Effector memory CD8-positive, alpha-beta T cell (primary cell): ENCODE measurements around the gene CDH4.
A peak's percentile ranks its signal among the peaks of the same experiment; 100 is the strongest.

ENCODE experiments used
- ATAC-seq: fragments of 150-1000 bp; cut with Tn5 transposase; replicated peaks from 2 replicates; pipeline ENCODE4 v1.10.0; 2021; ENCODE audit warnings: mild to moderate bottlenecking, moderate library complexity
- DNase-seq, 3 experiments: peaks; one replicate each; pipeline ENCODE4 v3.0.0; 2021
- H3K27ac Mint-ChIP-seq, 2 donors: one replicate each; pipeline ENCODE4 v1.8.0; 2022; ENCODE audit warnings: mild to moderate bottlenecking in 2 of 2, mixed read lengths in 2 of 2, moderate library complexity in 2 of 2
- H3K27me3 Mint-ChIP-seq, 2 donors: one replicate each; pipeline ENCODE4 v1.8.0; 2022; ENCODE audit warnings: mixed read lengths in 2 of 2
- H3K36me3 Mint-ChIP-seq: one replicate; pipeline ENCODE4 v1.8.0; 2022; ENCODE audit warnings: mild to moderate bottlenecking, moderate library complexity, mixed read lengths; ENCODE audit not compliant: insufficient read depth
- H3K4me1 Mint-ChIP-seq, 2 donors: one replicate each; pipeline ENCODE4 v1.8.0; 2022; ENCODE audit warnings: low read depth in 2 of 2, mixed read lengths in 2 of 2
- H3K4me3 Mint-ChIP-seq, 2 donors: one replicate each; pipeline ENCODE4 v1.8.0; 2022; ENCODE audit warnings: mild to moderate bottlenecking in 2 of 2, mixed read lengths in 2 of 2, moderate library complexity in 2 of 2
- H3K9me3 Mint-ChIP-seq, 2 donors: one replicate each; pipeline ENCODE4 v1.8.0; 2022; ENCODE audit warnings: mixed read lengths in 2 of 2

Gene CDH4

GRCh38 chr20:61927193-61927825 is 675.2 kb downstream of the CDH4 start:
- Mint-ChIP-seq H3K27ac (peak overlapping the region in 1 of 2 donors; percentile 21), H3K9me3 (no peaks in the 10 kb centered on the region), H3K36me3 (no peaks in the 10 kb centered on the region), H3K27me3 (peaks cover 7 to 21% of the 10 kb centered on the region in 2 donors), H3K4me3 (no peak overlapping the region), H3K4me1 (no peaks in the 10 kb centered on the region)
- DNase-seq (no peak), ATAC-seq (no peak)

DNA sequence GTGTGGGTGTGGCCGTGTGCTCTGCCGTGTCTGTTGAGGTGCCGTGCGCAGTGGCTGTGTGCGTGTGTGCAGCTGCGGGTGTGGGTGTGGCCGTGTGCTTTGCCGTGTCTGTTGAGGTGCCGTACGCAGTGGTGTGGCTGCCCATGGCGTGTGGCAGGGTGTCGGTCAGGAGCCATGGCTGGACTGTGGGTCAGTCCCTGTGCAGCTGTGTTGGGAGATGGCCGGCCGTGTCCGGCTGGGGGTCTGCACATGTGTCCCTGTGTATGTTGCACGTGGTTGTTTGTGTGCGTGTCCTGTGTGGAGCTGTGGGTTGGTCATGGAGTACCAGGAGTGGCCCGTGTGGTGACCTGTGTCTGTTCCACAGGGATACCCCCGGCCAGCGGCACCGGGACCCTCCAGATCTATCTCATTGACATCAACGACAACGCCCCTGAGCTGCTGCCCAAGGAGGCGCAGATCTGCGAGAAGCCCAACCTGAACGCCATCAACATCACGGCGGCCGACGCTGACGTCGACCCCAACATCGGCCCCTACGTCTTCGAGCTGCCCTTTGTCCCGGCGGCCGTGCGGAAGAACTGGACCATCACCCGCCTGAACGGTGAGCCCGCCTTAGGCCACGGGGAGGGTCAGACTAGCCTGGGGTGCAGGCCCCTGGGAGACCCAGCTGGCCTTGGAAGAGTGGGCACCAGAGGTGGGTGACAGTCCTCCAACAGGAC is 675.9 kb downstream of the CDH4 start:
- peak overlapping the region in 1 of 2 donors; percentile 21 for H3K27ac Mint-ChIP-seq
- H3K4me3 Mint-ChIP-seq, result no peak overlapping the region
- no peaks in the 10 kb centered on the region for H3K36me3 Mint-ChIP-seq
- DNase-seq (no peak), ATAC-seq (no peak)
- H3K27me3 Mint-ChIP-seq, result peaks cover 7 to 27% of the 10 kb centered on the region in 2 donors
- no peaks in the 10 kb centered on the region for H3K4me1 Mint-ChIP-seq
- no peaks in the 10 kb centered on the region for H3K9me3 Mint-ChIP-seq

DNA sequence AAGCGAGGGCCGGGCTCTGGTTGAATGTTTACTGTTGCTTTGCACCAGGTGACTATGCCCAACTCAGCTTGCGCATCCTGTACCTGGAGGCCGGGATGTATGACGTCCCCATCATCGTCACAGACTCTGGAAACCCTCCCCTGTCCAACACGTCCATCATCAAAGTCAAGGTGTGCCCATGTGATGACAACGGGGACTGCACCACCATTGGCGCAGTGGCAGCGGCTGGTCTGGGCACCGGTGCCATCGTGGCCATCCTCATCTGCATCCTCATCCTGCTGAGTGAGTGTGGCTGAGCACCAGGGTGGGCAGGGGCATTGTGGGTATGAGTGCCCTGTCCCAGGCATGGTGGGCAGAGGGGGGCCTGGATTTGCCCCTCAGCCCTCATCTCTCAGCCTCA is 677.5 kb downstream of the CDH4 start:
- Mint-ChIP-seq H3K4me1 (no peaks in the 10 kb centered on the region), H3K4me3 (no peak overlapping the region), H3K9me3 (no peaks in the 10 kb centered on the region), H3K27me3 (peaks cover 7 to 28% of the 10 kb centered on the region in 2 donors), H3K36me3 (no peaks in the 10 kb centered on the region), H3K27ac (no peak overlapping the region)
- ATAC-seq (no peak), DNase-seq (no peak)

DNA sequence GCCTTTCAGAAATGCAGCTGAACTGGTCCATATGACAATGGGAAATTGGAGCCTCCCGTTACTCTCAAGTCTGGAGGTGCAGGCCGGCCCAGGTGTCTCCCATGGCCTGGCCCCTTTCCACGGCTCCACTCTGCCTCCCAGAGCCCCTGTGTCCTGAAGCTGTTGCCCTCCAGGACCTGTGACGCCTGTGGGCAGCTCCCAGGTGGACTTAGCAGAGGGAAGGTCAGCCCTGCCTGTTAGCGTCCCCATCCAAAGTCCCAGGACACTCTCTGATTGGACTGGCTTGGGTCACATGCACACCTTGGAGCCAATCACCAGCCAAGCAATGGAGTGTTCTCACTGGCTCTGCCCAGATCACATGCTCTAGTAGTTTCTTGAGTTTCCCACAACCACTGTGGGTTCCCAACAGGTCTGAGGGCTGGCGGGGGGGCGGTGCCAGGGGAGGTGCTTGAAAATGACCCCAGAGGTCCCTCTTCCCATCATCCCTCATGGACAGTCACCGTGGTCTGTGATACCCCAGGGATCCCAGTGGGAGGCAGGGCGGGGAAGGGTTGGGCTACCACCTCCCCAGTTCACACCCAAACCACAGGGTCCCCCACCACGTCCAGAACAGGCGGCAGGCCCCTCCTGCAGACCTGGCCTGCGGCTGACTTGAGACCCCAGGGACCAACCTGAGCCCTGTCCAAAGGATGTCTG is 678.1 kb downstream of the CDH4 start:
- Mint-ChIP-seq H3K27me3 (peaks cover 11 to 33% of the 10 kb centered on the region in 2 donors), H3K9me3 (no peaks in the 10 kb centered on the region), H3K27ac (no peak overlapping the region), H3K4me1 (no peaks in the 10 kb centered on the region), H3K4me3 (no peak overlapping the region), H3K36me3 (no peaks in the 10 kb centered on the region)
- ATAC-seq (no peak), DNase-seq (no peak)

DNA sequence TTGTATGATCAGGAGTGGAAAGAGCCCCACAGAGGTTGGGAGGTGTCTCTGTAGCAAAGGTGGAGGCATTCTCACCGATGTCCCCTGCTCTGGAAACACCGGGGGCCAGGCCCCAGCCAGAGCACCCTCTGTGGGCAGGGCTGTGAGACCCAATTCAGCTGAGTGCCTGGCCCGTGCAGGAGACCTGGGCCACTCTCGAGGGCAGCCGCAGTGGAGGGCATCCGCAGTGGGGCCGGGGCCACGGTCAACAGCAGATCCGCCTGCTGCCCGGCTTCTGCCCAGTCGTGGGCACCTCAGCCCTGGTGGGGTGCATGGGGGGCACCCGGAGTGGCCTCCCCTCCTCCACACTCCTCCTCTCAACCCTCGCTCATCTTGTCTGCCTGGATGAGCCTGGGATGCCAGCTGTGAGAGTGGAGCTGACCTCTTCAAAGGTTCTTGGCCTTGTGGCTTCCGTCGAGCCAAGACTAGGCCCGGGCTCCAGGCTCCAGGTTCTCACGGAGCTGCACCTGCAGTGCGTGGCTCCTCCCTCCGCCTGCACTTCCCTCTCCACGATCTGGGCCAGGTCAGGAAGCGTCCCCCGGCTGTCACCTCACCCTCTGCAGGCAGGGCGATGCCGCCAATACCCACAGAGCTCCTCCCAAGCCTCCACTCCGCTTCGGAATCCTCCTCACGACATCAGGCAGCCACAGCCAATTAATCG is 678.9 kb downstream of the CDH4 start:
- H3K4me1 Mint-ChIP-seq, result no peaks in the 10 kb centered on the region
- no peak overlapping the region for H3K27ac Mint-ChIP-seq
- DNase-seq (no peak), ATAC-seq (no peak)
- H3K27me3 Mint-ChIP-seq, result peaks cover 11 to 30% of the 10 kb centered on the region in 2 donors
- H3K9me3 Mint-ChIP-seq, result no peaks in the 10 kb centered on the region
- no peak overlapping the region for H3K4me3 Mint-ChIP-seq
- no peaks in the 10 kb centered on the region for H3K36me3 Mint-ChIP-seq

DNA sequence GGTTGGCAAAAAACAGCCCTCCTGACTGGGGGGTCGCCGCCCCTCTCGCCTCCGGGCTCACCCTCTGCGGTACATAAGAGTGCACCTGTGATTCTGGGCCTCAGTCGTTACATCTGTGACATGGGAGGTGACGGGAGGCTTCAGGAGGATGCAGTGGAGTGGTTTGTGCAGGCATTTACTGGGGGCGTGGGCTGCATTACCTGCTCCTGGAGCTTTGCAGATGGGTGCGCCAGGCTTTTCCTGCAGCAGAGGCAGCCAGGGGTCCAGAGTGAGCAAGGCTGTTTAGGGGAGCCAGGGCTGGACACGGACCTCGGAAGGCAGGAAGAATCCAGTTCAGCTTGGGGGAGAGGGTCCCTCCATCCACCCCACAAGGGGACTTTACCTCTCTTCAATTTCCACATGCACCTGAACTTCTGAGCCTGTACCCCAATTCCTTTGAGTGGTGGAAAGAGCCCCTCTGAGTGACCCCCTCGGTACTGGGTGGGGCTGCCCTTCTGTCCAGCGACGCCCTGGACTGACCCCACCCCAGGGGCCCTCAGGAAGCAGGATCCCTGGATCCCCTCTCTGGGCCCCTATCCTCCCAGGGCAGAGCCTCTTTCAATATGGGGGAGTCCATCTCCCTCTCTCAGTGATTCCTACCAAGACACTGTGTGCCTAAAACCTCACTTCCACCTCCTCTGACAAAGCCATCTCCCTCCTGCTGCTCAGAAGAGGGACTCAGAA is 679.6 kb downstream of the CDH4 start:
- Mint-ChIP-seq H3K9me3 (no peaks in the 10 kb centered on the region), H3K4me1 (peaks cover 0 to 1% of the 10 kb centered on the region in 2 donors), H3K27me3 (peaks cover 15 to 34% of the 10 kb centered on the region in 2 donors), H3K36me3 (no peaks in the 10 kb centered on the region), H3K27ac (no peak overlapping the region), H3K4me3 (no peak overlapping the region)
- no peak for DNase-seq
- no peak for ATAC-seq

GRCh38 chr20:61932199-61932592 is 680.1 kb downstream of the CDH4 start:
- no peak for DNase-seq
- no peak overlapping the region for H3K4me3 Mint-ChIP-seq
- no peaks in the 10 kb centered on the region for H3K9me3 Mint-ChIP-seq

GRCh38 chr20:61932711-61933480 is 680.8 kb downstream of the CDH4 start:
- no peaks in the 10 kb centered on the region for H3K9me3 Mint-ChIP-seq
- H3K4me3 Mint-ChIP-seq, result no peak overlapping the region
- peaks cover 18 to 47% of the 10 kb centered on the region in 2 donors for H3K27me3 Mint-ChIP-seq
- H3K36me3 Mint-ChIP-seq, result no peaks in the 10 kb centered on the region
- no peak overlapping the region for H3K27ac Mint-ChIP-seq
- peaks cover 0 to 2% of the 10 kb centered on the region in 2 donors for H3K4me1 Mint-ChIP-seq
- DNase-seq (no peak), ATAC-seq (no peak)

More at GRCh38 chr20:61932199-61932592, 680.1 kb downstream of the CDH4 start:
- H3K27me3 Mint-ChIP-seq, result peaks cover 18 to 40% of the 10 kb centered on the region in 2 donors
- H3K4me1 Mint-ChIP-seq, result peaks cover 0 to 2% of the 10 kb centered on the region in 2 donors
- no peak overlapping the region for H3K27ac Mint-ChIP-seq
- no peaks in the 10 kb centered on the region for H3K36me3 Mint-ChIP-seq
- no peak for ATAC-seq

DNA sequence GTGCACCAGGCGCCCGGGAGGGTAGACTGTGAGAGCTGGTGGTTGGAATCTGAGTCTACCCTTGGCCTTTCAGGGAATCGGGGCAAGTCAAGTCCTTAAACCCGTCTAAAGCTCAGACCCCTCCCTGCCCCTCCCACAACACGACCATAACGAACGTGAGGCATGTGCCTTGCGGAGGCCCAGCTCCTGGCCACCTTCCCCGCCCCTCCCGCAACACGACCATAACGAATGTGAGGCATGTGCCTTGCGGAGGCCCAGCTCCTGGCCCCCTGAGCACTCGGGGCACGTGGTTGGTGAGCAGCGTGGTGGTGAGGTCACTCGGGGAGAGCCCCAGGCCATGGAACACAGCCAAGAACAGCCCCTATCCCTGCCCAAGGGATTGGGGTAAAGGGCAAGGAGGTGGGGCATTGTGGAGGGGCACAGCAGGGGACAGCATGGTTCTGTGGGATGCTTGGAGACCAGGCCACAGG is 681.5 kb downstream of the CDH4 start:
- no peaks in the 10 kb centered on the region for H3K9me3 Mint-ChIP-seq
- no peak overlapping the region for H3K27ac Mint-ChIP-seq
- no peak overlapping the region for H3K4me3 Mint-ChIP-seq
- peaks cover 0 to 2% of the 10 kb centered on the region in 2 donors for H3K4me1 Mint-ChIP-seq
- no peak for DNase-seq
- peaks cover 18 to 49% of the 10 kb centered on the region in 2 donors for H3K27me3 Mint-ChIP-seq
- no peak for ATAC-seq
- H3K36me3 Mint-ChIP-seq, result no peaks in the 10 kb centered on the region

DNA sequence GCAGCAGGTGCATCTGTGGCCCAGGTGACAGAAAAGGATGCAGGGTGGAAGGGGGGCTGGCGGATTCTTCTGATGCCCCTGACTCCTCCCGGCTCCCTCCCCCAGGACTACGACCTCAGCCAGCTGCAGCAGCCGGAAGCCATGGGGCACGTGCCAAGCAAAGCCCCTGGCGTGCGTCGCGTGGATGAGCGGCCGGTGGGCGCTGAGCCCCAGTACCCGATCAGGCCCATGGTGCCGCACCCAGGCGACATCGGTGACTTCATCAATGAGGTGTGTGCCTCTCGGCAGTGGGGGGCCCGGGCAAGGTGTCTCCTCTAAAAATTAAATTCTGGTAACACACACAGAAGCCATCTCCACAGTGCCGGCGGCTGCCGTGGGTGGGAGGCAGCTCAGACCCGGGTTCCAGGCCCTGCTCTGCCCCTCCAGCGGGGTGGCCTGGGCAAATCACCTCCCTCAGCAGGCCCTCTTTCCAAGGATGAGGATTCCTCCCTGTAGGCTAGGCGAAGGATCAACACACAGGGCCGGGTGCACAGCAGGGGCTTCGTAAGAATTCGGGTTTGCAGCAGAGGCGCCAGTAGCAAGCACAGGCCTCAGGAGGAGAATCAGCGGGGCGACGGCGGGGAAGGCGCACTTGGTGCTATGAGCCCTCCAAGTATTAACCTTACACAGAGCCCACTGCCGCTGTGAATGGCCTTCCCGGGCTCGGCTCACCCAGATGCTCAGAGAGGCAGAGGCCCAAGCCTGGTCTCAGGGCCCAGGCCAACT is 682.1 kb downstream of the CDH4 start:
- DNase-seq, result no peak
- H3K27ac Mint-ChIP-seq, result no peak overlapping the region
- ATAC-seq, result no peak

GRCh38 chr20:61934716-61935530 is 682.9 kb downstream of the CDH4 start:
- Mint-ChIP-seq H3K27me3 (peaks cover 18 to 57% of the 10 kb centered on the region in 2 donors), H3K9me3 (no peaks in the 10 kb centered on the region), H3K4me3 (no peak overlapping the region), H3K27ac (no peak overlapping the region), H3K36me3 (no peaks in the 10 kb centered on the region), H3K4me1 (peaks cover 0 to 2% of the 10 kb centered on the region in 2 donors)
- DNase-seq, result no peak
- ATAC-seq, result no peak

More for the DNA sequence above, 682.1 kb downstream of the CDH4 start:
- H3K4me1 Mint-ChIP-seq, result peaks cover 0 to 2% of the 10 kb centered on the region in 2 donors
- H3K4me3 Mint-ChIP-seq, result no peak overlapping the region
- H3K27me3 Mint-ChIP-seq, result peaks cover 18 to 54% of the 10 kb centered on the region in 2 donors
- no peaks in the 10 kb centered on the region for H3K9me3 Mint-ChIP-seq
- H3K36me3 Mint-ChIP-seq, result no peaks in the 10 kb centered on the region
